HL-60 (cell line): ENCODE data around the gene ALG12.

ENCODE experiments used
- DNase-seq, 2 experiments: peaks; one replicate each; pipeline ENCODE4 v3.0.0-alpha.2; 2010 to 2020; ENCODE audit warnings: low read depth in 1 of 2, low spot score in 1 of 2
- H3K27ac ChIP-seq: fragments of 250-450 bp; sonication (Bioruptor Pico); replicated peaks from 2 replicates; pipeline ENCODE4 v1.5.1; 2020; ENCODE audit warnings: mild to moderate bottlenecking, moderate library complexity
- H3K27me3 ChIP-seq: fragments of 250-450 bp; sonication (Bioruptor Pico); 2 replicates; pipeline ENCODE4 v1.5.1; 2021; ENCODE audit warnings: mild to moderate bottlenecking, moderate library complexity; ENCODE audit not compliant: insufficient read depth, poor library complexity, severe bottlenecking
- H3K4me3 ChIP-seq: replicated peaks from 2 replicates; pipeline ENCODE4 v1.5.1; 2011; ENCODE audit warnings: mild to moderate bottlenecking, control low read depth, low read length; ENCODE audit not compliant: insufficient read depth
- GABPA ChIP-seq: IDR thresholded peaks from 2 replicates; pipeline ENCODE4 v1.6.1; 2012; ENCODE audit warnings: low read depth
- POLR2AphosphoS5 ChIP-seq: IDR thresholded peaks from 2 replicates; pipeline ENCODE4 v1.6.1; 2012; ENCODE audit warnings: low read depth
- SPI1 ChIP-seq: IDR thresholded peaks from 2 replicates; pipeline ENCODE4 v1.6.1; 2012; ENCODE audit warnings: low read depth, mild to moderate bottlenecking, borderline replicate concordance
- TF ChIP-seq, protein P1 (sequence below): IDR thresholded peaks from one replicate; pipeline ENCODE4 v1.5.1; 2011; ENCODE audit warnings: low read length, control low read depth, inconsistent platforms; ENCODE audit not compliant: insufficient read depth
- TF ChIP-seq, protein P2 (sequence below): IDR thresholded peaks from 2 replicates; pipeline ENCODE4 v1.6.1; 2012; ENCODE audit warnings: low read depth; ENCODE audit not compliant: insufficient replicate concordance

Gene ALG12

GRCh38 chr22:49926916-49927315, 8.7 kb upstream of the ALG12 start:
- H3K27ac ChIP-seq, result no peak overlapping the region
- H3K27me3 ChIP-seq, result no peaks in the 10 kb centered on the region
- no peak overlapping the region for H3K4me3 ChIP-seq
- no peak for TF ChIP-seq POLR2AphosphoS5
- TF ChIP-seq, protein P1, sequence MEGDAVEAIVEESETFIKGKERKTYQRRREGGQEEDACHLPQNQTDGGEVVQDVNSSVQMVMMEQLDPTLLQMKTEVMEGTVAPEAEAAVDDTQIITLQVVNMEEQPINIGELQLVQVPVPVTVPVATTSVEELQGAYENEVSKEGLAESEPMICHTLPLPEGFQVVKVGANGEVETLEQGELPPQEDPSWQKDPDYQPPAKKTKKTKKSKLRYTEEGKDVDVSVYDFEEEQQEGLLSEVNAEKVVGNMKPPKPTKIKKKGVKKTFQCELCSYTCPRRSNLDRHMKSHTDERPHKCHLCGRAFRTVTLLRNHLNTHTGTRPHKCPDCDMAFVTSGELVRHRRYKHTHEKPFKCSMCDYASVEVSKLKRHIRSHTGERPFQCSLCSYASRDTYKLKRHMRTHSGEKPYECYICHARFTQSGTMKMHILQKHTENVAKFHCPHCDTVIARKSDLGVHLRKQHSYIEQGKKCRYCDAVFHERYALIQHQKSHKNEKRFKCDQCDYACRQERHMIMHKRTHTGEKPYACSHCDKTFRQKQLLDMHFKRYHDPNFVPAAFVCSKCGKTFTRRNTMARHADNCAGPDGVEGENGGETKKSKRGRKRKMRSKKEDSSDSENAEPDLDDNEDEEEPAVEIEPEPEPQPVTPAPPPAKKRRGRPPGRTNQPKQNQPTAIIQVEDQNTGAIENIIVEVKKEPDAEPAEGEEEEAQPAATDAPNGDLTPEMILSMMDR, result no peak
- TF ChIP-seq GABPA, result no peak
- no peak for TF ChIP-seq SPI1
- TF ChIP-seq, protein P2, sequence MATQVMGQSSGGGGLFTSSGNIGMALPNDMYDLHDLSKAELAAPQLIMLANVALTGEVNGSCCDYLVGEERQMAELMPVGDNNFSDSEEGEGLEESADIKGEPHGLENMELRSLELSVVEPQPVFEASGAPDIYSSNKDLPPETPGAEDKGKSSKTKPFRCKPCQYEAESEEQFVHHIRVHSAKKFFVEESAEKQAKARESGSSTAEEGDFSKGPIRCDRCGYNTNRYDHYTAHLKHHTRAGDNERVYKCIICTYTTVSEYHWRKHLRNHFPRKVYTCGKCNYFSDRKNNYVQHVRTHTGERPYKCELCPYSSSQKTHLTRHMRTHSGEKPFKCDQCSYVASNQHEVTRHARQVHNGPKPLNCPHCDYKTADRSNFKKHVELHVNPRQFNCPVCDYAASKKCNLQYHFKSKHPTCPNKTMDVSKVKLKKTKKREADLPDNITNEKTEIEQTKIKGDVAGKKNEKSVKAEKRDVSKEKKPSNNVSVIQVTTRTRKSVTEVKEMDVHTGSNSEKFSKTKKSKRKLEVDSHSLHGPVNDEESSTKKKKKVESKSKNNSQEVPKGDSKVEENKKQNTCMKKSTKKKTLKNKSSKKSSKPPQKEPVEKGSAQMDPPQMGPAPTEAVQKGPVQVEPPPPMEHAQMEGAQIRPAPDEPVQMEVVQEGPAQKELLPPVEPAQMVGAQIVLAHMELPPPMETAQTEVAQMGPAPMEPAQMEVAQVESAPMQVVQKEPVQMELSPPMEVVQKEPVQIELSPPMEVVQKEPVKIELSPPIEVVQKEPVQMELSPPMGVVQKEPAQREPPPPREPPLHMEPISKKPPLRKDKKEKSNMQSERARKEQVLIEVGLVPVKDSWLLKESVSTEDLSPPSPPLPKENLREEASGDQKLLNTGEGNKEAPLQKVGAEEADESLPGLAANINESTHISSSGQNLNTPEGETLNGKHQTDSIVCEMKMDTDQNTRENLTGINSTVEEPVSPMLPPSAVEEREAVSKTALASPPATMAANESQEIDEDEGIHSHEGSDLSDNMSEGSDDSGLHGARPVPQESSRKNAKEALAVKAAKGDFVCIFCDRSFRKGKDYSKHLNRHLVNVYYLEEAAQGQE, result no peak
- DNase-seq, result no peak

- H3K27me3 ChIP-seq, result no peaks in the 10 kb centered on the region
- peak; percentile 70 to 83 for DNase-seq
- H3K4me3 ChIP-seq, result no peak overlapping the region
- TF ChIP-seq, protein P1, result no peak
- TF ChIP-seq POLR2AphosphoS5 (peak; percentile 65), GABPA (peak; percentile 69), SPI1 (peak; percentile 72; the same call in 1 of the 2 replicates)
- TF ChIP-seq, protein P2, result peak; percentile 38
- peak overlapping the region; percentile 74 for H3K27ac ChIP-seq
Observed at GRCh38 chr22:49925525-49926128, 7.4 kb upstream of the ALG12 start.

DNA sequence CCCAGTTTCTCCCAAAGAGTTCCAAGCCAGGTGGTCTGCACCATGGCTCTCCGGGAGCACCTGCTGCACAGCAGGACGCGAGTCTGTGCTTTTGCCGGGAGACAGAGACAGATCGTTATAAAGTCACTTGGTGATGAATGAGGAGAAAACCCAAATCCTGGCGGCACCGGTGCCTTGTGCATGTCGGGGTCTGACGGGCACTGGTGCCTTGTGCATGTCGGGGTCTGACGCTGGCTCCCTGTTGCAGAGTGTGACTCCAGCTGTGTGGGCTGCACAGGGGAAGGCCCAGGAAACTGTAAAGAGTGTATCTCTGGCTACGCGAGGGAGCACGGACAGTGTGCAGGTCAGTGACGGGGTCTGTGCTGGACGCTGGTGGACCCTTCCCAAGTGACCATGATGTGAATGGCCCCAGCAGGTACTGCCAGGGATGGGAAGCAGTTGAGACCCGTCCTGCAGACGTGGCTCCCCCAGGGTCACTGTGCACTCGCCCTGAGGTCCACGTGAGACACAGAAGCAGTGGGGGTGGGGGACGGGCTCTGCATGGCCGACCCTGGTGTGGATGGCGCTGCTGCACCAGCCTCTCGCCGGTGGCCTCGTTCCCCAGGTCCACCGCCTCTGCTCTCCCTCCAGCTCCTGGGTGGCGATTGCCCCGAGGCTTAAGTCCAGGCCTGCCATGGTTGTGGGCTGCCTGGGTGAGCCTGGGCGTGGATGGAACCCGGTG, 6.0 kb upstream of the ALG12 start:
- H3K27me3 ChIP-seq, result no peaks in the 10 kb centered on the region
- H3K27ac ChIP-seq, result peak overlapping the region; percentile 74
- DNase-seq, result no peak
- H3K4me3 ChIP-seq, result no peak overlapping the region
- no peak for TF ChIP-seq SPI1
- TF ChIP-seq, protein P1, result no peak
- TF ChIP-seq, protein P2, result no peak
- no peak for TF ChIP-seq POLR2AphosphoS5
- TF ChIP-seq GABPA, result no peak
